PC-3 (cell line): ENCODE data around the gene C20orf173.

ENCODE experiments used
- EZH2 ChIP-seq: fragments of 300-600 bp; sonication (generic); IDR thresholded peaks from one replicate; pipeline ENCODE4 v1.6.1; 2017; ENCODE audit warnings: antibody characterized with exemption, mild to moderate bottlenecking, low read length; ENCODE audit not compliant: unreplicated experiment
- EZH2phosphoT487 ChIP-seq: fragments of 300-600 bp; sonication (generic); IDR thresholded peaks from 2 replicates; pipeline ENCODE4 v1.6.1; 2018; ENCODE audit warnings: mild to moderate bottlenecking, antibody characterized with exemption, low read length, borderline replicate concordance
- TF ChIP-seq, protein P1 (sequence below): fragments of 300-600 bp; sonication (generic); conservative IDR thresholded peaks from 2 replicates; pipeline ENCODE4 v1.5.1; 2017; ENCODE audit warnings: antibody characterized with exemption, low read depth, mild to moderate bottlenecking, low read length

GRCh38 chr20:35559042-35559693 lies 29.7 kb upstream of the C20orf173 start:
- TF ChIP-seq, protein P1, sequence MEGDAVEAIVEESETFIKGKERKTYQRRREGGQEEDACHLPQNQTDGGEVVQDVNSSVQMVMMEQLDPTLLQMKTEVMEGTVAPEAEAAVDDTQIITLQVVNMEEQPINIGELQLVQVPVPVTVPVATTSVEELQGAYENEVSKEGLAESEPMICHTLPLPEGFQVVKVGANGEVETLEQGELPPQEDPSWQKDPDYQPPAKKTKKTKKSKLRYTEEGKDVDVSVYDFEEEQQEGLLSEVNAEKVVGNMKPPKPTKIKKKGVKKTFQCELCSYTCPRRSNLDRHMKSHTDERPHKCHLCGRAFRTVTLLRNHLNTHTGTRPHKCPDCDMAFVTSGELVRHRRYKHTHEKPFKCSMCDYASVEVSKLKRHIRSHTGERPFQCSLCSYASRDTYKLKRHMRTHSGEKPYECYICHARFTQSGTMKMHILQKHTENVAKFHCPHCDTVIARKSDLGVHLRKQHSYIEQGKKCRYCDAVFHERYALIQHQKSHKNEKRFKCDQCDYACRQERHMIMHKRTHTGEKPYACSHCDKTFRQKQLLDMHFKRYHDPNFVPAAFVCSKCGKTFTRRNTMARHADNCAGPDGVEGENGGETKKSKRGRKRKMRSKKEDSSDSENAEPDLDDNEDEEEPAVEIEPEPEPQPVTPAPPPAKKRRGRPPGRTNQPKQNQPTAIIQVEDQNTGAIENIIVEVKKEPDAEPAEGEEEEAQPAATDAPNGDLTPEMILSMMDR: no peak
- TF ChIP-seq EZH2phosphoT487 (no peak), EZH2 (no peak)
